ENCODE measurements around the gene PROX2. TPM values are rescaled to one million over a fixed set of nuclear protein-coding genes. Genes with fewer than 3 reads are reported as not detected.
A peak's percentile ranks its signal among the peaks of the same experiment; 100 is the strongest.

The PROX2 gene
- total RNA-seq = under 1 TPM; 0.06 to 0.08 TPM
- 0.08 TPM for polyA plus RNA-seq (ENCODE audit: insufficient read depth, low read depth, low replicate concordance)
- long read RNA-seq, donor 1 = 0 reads
- long read RNA-seq, donor 2 = 0 reads

GRCh38 chr14:74875941-74876913 lies at the start of gene PROX2:
Gene PROX2, minus strand, starts transcription at chr14:74876145. Its CDS starts 12,311 bp downstream, at chr14:74863834.
- Histone ChIP-seq H3K27ac (no peak within 1 kb of the TSS), H3K4me3 (no peak within 1 kb of the TSS), H3K4me1 (no peaks in the 10 kb centered on the region), H3K36me3 (ENCODE audit: low read depth, missing control alignments) (no peaks in the 10 kb centered on the region), H3K9me3 (no peaks in the 10 kb centered on the region), H3K27me3 (no peaks in the 10 kb centered on the region)
- DNase-seq = no peak
- intact Hi-C loops (cut with DNase I; ENCODE audit: low total_unique reads) = no loop called here
- TF ChIP-seq POLR2A (IDR thresholded peaks at IDR 0.05) = no peak
- TF ChIP-seq CTCF (IDR thresholded peaks at IDR 0.05) = no peak
- 69 to 77% methylated on average over 9 to 13 of the region's 13 CpGs for WGBS, 2 donors

- intact Hi-C loops (cut with DNase I; ENCODE audit: low total_unique reads) = no loop called here
- TF ChIP-seq POLR2A (IDR thresholded peaks at IDR 0.05) = no peak
- no peak for TF ChIP-seq CTCF (IDR thresholded peaks at IDR 0.05)
- no peak overlapping the region for H3K4me3 ChIP-seq
- 59 to 60% methylated on average over 11 of the region's 11 CpGs for WGBS, 2 donors
- no peaks in the 10 kb centered on the region for H3K9me3 ChIP-seq
- H3K36me3 ChIP-seq (ENCODE audit: low read depth, missing control alignments) = no peaks in the 10 kb centered on the region
- DNase-seq = no peak
- H3K27ac ChIP-seq = no peak overlapping the region
- no peaks in the 10 kb centered on the region for H3K27me3 ChIP-seq
- no peaks in the 10 kb centered on the region for H3K4me1 ChIP-seq
Measured at GRCh38 chr14:74924061-74924460, 48.1 kb upstream of the PROX2 start.

GRCh38 chr14:74922752-74923401 lies 46.9 kb upstream of the PROX2 start, which contains the start of gene RPS6KL1:
Gene RPS6KL1, minus strand, starts transcription at chr14:74923260. Its CDS starts 1,719 bp downstream, at chr14:74921541.
- Histone ChIP-seq H3K4me3 (peak within 1 kb of the TSS; percentile 64 to 68), H3K4me1 (peaks cover 8% of the 10 kb centered on the region), H3K27me3 (no peaks in the 10 kb centered on the region), H3K27ac (peak within 1 kb of the TSS; percentile 48 to 54), H3K9me3 (no peaks in the 10 kb centered on the region), H3K36me3 (ENCODE audit: low read depth, missing control alignments) (no peaks in the 10 kb centered on the region)
- WGBS, 2 donors = 8 to 9% methylated on average over 15 to 22 of the region's 51 CpGs
- DNase-seq = peak; percentile 95
- TF ChIP-seq POLR2A (IDR thresholded peaks at IDR 0.05) = no peak
- no peak for TF ChIP-seq CTCF (IDR thresholded peaks at IDR 0.05)
- intact Hi-C loops (cut with DNase I; ENCODE audit: low total_unique reads) = no loop called here

- WGBS, 2 donors = 60 to 65% methylated on average over 16 to 19 of the region's 19 CpGs
- no peak for DNase-seq
- no peaks in the 10 kb centered on the region for H3K9me3 ChIP-seq
- intact Hi-C loops (cut with DNase I; ENCODE audit: low total_unique reads) = no loop called here
- peak overlapping the region in 1 of 2 donors; percentile 54 for H3K27ac ChIP-seq
- H3K4me1 ChIP-seq = peaks cover 15% of the 10 kb centered on the region
- no peaks in the 10 kb centered on the region for H3K36me3 ChIP-seq (ENCODE audit: low read depth, missing control alignments)
- H3K4me3 ChIP-seq = peak overlapping the region; percentile 64 to 68
- TF ChIP-seq CTCF (IDR thresholded peaks at IDR 0.05) = no peak
- no peak for TF ChIP-seq POLR2A (IDR thresholded peaks at IDR 0.05)
- no peaks in the 10 kb centered on the region for H3K27me3 ChIP-seq
Measured at GRCh38 chr14:74921987-74922751, 46.2 kb upstream of the PROX2 start.

All from testis (tissue), 5 donors.